ENCODE data around the gene RAB1A. TPM values are rescaled to one million over a fixed set of nuclear protein-coding genes. Genes with fewer than 3 reads are reported as not detected.

Gene RAB1A
- total RNA-seq, 4 donors from 2014 or later: 67.7 to 89.4 (median 79.5) TPM

DNA sequence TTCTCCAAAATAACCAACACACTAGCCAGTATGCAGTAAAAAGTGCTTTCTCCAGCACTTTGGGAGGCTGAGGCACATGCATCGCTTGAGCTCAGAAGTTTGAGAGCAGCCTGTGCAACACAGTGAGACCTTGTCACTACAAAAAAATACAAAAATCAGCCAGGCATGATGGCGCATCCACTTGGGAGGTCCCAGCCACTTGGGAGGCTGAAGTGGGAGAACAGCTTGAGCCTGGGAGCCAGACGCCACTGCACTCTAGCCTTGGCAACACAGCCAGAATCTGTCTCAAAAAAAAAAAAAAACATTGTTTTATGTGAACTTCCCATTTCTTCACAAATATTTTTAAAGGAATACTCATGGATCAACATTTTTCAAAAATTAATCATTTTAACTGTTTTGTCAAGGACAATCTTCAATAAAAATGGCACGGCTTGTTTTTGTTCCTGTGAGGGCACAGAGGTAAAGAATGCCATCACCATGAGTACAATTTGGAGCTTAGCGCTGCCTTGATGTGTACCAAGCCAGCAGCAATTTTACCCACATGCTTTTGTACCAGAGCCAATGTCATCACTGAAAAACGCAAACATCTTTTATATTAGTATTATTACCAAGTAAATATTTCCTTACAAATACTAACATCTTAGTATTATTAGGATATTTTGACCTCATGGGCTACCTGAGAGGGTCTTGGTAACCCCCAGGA lies 26.7 kb downstream of the RAB1A start:
- 79 to 82% methylated on average over 6 of the region's 6 CpGs for WGBS, 2 donors (ENCODE audit: low coverage in 1 of 2)

DNA sequence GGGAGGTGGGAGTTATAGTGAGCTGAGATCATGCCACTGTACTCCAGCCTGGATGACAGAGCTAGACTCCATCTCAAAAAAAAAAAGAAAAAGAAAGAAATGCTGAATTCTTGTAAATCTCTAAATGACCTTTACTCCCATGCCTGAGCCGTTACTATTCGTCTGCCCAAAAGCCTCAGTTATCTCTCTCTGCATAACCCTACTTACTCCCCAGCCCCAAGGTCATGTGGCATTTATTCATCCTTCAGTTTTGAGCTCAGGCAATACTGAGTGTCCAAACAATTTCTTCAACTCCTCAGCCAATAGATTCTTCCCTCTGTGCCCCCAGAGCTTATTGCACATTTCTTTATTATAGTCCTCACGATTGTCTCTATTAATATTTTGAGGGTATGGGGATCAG lies 28.8 kb downstream of the RAB1A start:
- H3K36me3 ChIP-seq: peaks cover 0 to 78% of the 10 kb centered on the region in 2 donors
- no peaks in the 10 kb centered on the region for H3K27me3 ChIP-seq
- no peak for ATAC-seq
- H3K27ac ChIP-seq: no peak overlapping the region
- 74 to 79% methylated on average over 3 of the region's 3 CpGs for WGBS, 2 donors (ENCODE audit: low coverage in 1 of 2)
- H3K9me3 ChIP-seq: no peaks in the 10 kb centered on the region
- H3K4me3 ChIP-seq: no peak overlapping the region
- H3K4me1 ChIP-seq: peaks cover 0 to 29% (median 0%) of the 10 kb centered on the region in 3 donors
- TF ChIP-seq POLR2AphosphoS5 (IDR thresholded peaks at IDR 0.05): no peak
- TF ChIP-seq, protein P1, sequence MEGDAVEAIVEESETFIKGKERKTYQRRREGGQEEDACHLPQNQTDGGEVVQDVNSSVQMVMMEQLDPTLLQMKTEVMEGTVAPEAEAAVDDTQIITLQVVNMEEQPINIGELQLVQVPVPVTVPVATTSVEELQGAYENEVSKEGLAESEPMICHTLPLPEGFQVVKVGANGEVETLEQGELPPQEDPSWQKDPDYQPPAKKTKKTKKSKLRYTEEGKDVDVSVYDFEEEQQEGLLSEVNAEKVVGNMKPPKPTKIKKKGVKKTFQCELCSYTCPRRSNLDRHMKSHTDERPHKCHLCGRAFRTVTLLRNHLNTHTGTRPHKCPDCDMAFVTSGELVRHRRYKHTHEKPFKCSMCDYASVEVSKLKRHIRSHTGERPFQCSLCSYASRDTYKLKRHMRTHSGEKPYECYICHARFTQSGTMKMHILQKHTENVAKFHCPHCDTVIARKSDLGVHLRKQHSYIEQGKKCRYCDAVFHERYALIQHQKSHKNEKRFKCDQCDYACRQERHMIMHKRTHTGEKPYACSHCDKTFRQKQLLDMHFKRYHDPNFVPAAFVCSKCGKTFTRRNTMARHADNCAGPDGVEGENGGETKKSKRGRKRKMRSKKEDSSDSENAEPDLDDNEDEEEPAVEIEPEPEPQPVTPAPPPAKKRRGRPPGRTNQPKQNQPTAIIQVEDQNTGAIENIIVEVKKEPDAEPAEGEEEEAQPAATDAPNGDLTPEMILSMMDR (IDR thresholded peaks at IDR 0.05): no peak
- TF ChIP-seq EP300 (IDR thresholded peaks at IDR 0.05): no peak
- no peak for TF ChIP-seq POLR2A (IDR thresholded peaks at IDR 0.05)

More for the DNA sequence above, 26.7 kb downstream of the RAB1A start:
- Histone ChIP-seq H3K36me3 (peaks cover 0 to 60% of the 10 kb centered on the region in 2 donors), H3K27me3 (no peaks in the 10 kb centered on the region), H3K9me3 (no peaks in the 10 kb centered on the region), H3K4me3 (no peak overlapping the region), H3K27ac (no peak overlapping the region), H3K4me1 (peaks cover 0 to 35% (median 5%) of the 10 kb centered on the region in 3 donors)
- no peak for ATAC-seq
- TF ChIP-seq, protein P1 (IDR thresholded peaks at IDR 0.05): no peak
- TF ChIP-seq POLR2AphosphoS5 (IDR thresholded peaks at IDR 0.05): no peak
- no peak for TF ChIP-seq POLR2A (IDR thresholded peaks at IDR 0.05)
- TF ChIP-seq EP300 (IDR thresholded peaks at IDR 0.05): no peak

DNA sequence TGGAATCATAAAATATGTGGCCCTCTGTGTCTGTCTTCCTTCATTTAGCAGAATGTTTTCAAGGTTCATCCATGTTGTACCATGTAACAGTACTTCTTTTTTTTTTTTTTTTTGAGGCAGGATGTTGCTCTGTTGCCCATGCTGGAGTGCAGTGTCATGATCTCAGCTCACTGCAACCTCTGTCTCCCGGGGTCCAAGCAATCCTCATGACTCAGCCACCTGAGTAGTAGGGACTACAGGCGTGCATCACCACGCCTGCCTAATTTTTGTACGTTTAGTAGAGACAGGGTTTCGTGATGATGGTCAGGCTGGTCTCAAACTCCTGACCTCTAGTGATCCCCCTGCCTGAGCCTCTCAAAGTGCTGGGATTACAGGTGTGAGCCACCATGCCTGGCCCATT lies 31.2 kb downstream of the RAB1A start:
- Histone ChIP-seq H3K27ac (no peak overlapping the region), H3K4me3 (no peak overlapping the region), H3K9me3 (no peaks in the 10 kb centered on the region), H3K36me3 (peaks cover 0 to 92% of the 10 kb centered on the region in 2 donors), H3K27me3 (no peaks in the 10 kb centered on the region), H3K4me1 (peaks cover 0 to 21% (median 0%) of the 10 kb centered on the region in 3 donors)
- no peak for ATAC-seq
- WGBS, 2 donors (ENCODE audit: low coverage in 1 of 2): 90 to 100% methylated on average over 1 to 2 of the region's 5 CpGs
- TF ChIP-seq POLR2A (IDR thresholded peaks at IDR 0.05): no peak
- TF ChIP-seq, protein P1 (IDR thresholded peaks at IDR 0.05): no peak
- no peak for TF ChIP-seq EP300 (IDR thresholded peaks at IDR 0.05)
- no peak for TF ChIP-seq POLR2AphosphoS5 (IDR thresholded peaks at IDR 0.05)

DNA sequence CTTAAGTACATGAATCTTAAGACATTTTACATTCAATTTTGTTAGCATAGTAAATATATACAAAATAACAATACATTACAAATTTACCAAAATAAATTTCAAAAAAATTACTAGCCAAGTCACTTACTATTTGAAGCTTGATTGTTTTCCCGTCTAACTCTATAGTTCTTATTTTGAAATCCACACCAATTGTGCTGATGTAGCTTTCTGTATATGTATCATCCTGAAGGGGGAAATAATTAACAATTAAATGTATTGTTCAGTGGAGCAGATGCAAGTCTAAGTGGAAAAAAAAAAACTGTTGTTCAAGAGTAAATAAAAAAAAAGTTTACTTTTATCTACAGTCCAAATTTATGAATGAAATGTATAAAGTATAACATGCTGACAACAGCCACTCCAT lies 32.1 kb downstream of the RAB1A start:
- ATAC-seq: no peak
- Histone ChIP-seq H3K27ac (no peak overlapping the region), H3K9me3 (no peaks in the 10 kb centered on the region), H3K4me1 (peaks cover 0 to 13% (median 0%) of the 10 kb centered on the region in 3 donors), H3K4me3 (no peak overlapping the region), H3K27me3 (no peaks in the 10 kb centered on the region), H3K36me3 (peaks cover 0 to 93% of the 10 kb centered on the region in 2 donors)
- TF ChIP-seq POLR2AphosphoS5 (IDR thresholded peaks at IDR 0.05) (no peak), POLR2A (IDR thresholded peaks at IDR 0.05) (no peak), EP300 (IDR thresholded peaks at IDR 0.05) (no peak)
- TF ChIP-seq, protein P1 (IDR thresholded peaks at IDR 0.05): no peak
- 55 to 64% methylated on average over 1 of the region's 1 CpG for WGBS, 2 donors (ENCODE audit: low coverage in 1 of 2)

DNA sequence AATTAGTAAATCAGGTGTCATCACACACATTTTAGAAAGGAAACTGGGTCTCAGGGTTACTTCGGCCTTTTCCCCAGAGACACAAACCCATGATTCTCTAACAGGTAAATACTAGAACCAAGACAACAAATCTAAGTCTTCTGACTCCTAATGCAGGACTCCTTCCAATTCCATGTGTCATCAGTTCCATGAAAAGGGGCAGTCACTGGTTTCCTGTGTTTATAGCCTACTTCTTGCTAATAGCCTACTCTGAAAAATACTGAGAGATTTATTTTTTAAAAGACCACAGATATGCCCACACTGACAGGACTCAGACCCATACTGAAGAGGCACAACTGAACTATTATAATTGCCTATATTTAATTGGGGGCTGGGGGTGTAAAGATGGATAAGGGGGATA lies 33.0 kb downstream of the RAB1A start:
- no peak for ATAC-seq
- Histone ChIP-seq H3K27me3 (no peaks in the 10 kb centered on the region), H3K36me3 (peaks cover 0 to 93% of the 10 kb centered on the region in 2 donors), H3K4me3 (no peak overlapping the region), H3K27ac (no peak overlapping the region), H3K4me1 (peaks cover 0 to 9% (median 0%) of the 10 kb centered on the region in 3 donors), H3K9me3 (no peaks in the 10 kb centered on the region)
- WGBS, 2 donors (ENCODE audit: low coverage in 1 of 2): 67 to 91% methylated on average over 1 of the region's 1 CpG
- TF ChIP-seq, protein P1 (IDR thresholded peaks at IDR 0.05): no peak
- TF ChIP-seq POLR2AphosphoS5 (IDR thresholded peaks at IDR 0.05) (no peak), EP300 (IDR thresholded peaks at IDR 0.05) (no peak), POLR2A (IDR thresholded peaks at IDR 0.05) (no peak)

All from gastroesophageal sphincter (tissue), 4 donors.